HG03442 (cell line): ENCODE results near the gene LPCAT1.
"Not testable (repeated sequence)": the region's sequence is repeated elsewhere in the genome, so short reads cannot be mapped to it uniquely, and the experiment has no call there.

ENCODE experiments used
- ATAC-seq: cut with Tn5 transposase; IDR thresholded peaks from one replicate; pipeline ENCODE4 v1.9.1; 2021; ENCODE audit warnings: mild to moderate bottlenecking, moderate library complexity; ENCODE audit not compliant: unreplicated experiment

LPCAT1 gene, protein sequence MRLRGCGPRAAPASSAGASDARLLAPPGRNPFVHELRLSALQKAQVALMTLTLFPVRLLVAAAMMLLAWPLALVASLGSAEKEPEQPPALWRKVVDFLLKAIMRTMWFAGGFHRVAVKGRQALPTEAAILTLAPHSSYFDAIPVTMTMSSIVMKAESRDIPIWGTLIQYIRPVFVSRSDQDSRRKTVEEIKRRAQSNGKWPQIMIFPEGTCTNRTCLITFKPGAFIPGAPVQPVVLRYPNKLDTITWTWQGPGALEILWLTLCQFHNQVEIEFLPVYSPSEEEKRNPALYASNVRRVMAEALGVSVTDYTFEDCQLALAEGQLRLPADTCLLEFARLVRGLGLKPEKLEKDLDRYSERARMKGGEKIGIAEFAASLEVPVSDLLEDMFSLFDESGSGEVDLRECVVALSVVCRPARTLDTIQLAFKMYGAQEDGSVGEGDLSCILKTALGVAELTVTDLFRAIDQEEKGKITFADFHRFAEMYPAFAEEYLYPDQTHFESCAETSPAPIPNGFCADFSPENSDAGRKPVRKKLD

DNA sequence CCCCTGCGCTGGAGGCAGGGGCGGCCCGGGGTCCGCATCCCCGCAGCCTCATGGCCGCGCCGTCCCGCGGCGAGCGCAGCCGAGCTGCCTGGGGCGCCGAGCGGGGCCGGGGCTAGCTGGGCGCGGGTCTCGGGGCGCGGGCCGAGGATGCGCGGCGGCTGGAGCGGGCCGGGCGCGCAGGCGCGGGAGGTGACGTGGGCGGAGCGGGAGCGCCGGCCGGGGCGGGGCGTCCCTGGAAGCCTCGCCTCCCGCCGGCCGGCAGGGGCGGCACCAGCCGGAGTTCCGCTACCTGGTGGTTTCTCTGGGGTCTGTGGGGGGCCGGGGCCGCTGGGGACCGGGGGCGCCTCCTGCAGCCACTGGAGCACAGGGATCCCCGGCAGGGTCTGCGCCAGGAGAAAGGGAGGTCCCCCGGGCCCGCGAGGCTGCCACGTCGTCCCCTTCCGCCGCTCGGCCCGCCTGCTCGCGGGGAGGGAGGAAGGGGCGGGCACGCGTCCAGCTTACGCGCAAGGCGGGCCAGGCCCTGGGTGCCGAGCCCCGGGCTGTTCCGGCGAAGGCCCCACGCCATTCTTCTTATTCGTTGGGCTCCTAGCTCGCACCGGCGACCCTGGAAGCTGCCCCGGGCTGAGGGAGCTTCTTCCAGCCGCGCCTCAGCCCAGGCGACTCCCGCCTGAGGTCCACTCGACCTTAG is at the start of gene LPCAT1:
Gene LPCAT1, minus strand, starts transcription at position 168 of the 688 bp plus-strand sequence. Its CDS starts 116 bp downstream, at position 52.
- peak; percentile 71 for ATAC-seq

GRCh38 chr5:1571875-1572274 is 48.1 kb upstream of the LPCAT1 start:
- not testable (repeated sequence) for ATAC-seq

DNA sequence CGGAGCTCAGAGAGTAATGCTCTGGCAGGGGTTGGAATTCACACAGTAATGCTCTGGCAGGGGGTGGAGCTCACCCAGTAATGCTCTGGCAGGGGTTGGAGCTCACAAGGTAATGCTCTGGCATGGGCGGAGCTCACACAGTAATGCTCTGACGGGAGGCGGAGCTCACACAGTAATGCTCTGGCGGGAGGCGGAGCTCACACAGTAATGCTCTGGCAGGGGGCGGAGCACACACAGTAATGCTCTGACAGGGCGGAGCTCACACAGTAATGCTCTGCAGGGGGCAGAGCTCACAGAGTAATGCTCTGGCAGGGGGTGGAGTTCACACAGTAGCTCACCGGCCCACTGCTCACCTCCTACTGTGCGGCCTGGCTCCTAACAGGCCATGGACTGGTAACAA is 47.2 kb upstream of the LPCAT1 start:
- ATAC-seq = no peak

DNA sequence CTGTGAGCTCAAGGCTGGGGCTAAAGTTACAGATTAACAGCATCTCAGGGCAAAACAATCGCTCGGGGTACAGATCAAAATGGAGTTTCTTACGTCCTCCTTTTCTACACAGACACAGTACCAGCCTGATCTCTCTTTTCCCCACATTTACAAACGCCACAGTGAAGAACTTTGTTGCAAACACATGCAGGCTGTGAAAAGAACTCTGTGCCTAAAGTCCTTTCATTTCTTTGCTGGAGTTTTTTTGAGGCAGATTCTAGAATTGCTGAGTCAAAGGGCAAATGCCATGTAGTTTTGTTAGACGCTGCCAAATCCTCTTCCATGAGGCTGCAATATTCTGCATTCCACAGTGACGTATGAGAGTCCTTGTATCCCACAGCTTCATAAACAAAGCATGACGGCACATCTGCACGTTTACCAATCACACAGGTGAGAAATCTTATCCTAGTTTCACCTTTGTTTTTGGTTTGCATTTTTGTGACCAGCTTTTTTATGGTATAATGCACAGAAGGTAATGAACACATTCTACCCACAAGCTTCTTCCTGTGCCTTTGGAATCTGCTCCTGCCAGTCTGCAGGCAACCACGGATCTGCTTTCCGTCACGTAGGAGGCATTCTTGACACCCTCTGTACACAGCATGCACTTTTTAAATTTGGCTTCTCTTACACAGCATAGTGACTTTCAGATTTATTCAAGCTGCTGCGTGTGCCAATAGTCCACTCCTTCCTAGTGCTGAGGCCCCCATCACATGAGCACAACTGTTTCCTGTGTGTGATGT is 44.6 kb upstream of the LPCAT1 start:
- no peak for ATAC-seq

DNA sequence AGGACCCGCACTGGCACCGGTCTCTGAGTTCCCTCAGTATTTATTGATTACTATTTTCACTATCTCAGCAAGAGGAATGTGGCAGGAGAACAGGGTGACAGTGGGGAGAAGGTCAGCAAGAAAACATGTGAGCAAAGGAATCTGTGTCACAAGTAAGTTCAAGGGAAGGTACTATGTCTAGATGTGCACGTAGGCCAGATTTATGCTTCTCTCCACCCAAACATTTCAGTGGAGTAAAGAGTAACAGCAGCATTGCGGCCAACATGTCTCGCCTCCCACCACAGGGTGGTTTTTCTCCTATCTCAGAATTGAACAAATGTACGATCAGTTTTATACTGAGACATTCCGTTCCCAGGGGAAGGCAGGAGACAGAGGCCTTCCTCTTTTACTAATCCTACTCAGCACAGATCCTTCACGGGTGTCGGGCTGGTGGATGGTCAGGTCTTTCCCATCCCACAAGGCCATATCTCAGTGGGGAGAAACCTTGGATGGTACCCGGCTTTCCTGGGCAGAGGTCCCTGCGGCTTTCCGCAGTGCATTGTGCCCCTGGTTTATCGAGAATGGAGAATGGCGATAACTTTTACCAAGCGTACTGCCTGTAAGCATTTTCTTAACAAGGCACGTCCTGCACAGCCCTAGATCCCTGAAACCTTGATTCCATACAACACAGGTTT is 43.9 kb upstream of the LPCAT1 start:
- ATAC-seq = not testable (repeated sequence)

DNA sequence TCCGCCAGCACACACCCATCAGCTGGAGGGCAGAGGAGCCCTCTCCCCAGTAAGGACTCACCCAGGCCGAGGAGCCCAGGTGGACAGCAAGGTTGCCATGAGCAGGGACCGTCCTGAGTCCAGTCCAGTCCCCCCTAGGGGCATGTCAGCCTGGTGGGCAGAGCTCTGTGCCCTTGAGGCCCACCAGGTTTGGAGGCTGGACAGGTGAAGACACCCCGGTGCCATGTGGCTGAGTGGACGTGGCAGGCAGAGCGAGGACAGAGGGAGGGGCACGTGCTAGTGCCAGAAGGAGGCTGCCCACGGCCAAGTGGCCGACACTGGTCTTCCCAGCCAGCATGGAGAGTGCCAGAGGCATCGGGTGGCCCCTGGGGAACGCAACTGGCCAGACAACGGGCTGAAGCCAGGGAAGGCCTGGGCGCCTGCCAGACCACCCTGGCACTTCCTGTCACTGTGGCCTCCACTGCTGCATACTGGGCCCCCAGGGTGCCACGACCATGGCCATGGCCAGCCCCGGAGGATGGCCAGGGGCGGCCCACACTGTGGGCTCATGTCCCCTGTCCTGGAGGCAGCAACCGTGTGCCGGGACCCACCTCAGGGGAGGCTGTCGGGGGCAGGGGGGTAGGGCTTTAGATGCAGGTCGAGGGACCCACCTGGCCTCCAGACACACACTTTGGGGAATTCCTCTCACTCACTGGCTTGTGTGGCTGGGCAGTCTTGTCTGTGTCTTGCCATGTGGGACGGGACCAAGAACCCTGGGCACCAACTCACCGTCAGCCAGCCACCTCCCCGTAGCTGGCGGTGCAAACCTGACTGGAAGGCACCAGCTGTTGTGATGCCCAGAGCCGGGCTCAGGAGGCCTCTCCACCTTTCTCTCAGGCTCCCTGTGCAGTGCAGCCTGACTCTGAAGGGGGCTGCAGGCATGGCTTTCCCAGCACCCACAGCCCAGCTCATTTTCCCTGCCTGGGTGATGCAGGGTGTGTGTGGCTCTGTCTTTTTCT is 42.3 kb upstream of the LPCAT1 start:
- no peak for ATAC-seq

GRCh38 chr5:1564824-1565736 is 41.3 kb upstream of the LPCAT1 start:
- ATAC-seq = no peak

- ATAC-seq = no peak
Observed at GRCh38 chr5:1564182-1564748, 40.5 kb upstream of the LPCAT1 start.

DNA sequence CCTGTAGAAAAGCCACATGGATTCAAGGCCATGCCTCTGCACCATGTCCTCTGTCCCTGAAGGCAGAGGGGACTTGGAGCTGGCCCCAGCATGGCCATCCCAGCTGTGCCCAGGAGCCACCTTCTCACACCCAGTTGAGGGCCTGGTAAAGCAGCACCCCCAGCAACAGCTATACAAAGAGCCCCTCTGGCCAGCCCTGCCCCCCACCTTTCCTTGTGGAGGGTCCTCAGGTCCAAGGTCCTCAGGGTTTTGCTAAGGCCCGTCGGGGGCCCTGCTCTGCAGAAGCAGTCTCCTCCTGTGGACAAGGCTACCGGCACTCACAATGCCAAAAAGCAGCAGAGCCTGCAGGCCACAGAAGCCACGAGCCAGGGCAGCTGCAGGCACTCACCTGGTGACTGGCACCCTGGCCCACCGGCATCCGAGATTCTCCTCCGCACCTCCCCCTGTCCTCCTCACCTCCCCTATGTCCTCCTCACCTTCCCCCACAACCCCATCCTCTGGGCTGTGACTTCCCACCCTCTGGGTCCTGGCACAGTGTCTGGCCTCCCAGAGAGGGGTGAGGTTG is 39.9 kb upstream of the LPCAT1 start:
- ATAC-seq = no peak

GRCh38 chr5:1563051-1563461 is 39.3 kb upstream of the LPCAT1 start:
- no peak for ATAC-seq

GRCh38 chr5:1562599-1562998 is 38.8 kb upstream of the LPCAT1 start:
- no peak for ATAC-seq

GRCh38 chr5:1561402-1561929 is 37.7 kb upstream of the LPCAT1 start:
- no peak for ATAC-seq

DNA sequence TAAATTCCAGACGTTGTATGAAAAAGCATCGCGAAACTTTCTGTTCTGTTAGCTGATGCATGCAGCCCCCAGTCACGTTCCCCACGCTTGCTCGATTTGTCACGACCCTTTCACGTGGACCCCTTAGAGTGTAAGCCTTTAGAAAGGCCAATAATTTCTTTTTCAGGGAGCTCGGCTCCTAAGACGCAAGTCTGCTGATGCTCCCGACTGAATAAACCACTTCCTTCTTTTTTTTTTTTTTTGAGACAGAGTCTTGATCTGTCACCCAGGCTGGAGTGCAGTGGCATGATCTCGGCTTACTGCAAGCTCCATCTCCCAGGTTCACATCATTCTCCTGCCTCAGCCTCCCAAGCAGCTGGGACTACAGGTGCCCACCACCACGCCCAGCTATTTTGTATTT is 36.7 kb upstream of the LPCAT1 start:
- ATAC-seq = not testable (repeated sequence)

DNA sequence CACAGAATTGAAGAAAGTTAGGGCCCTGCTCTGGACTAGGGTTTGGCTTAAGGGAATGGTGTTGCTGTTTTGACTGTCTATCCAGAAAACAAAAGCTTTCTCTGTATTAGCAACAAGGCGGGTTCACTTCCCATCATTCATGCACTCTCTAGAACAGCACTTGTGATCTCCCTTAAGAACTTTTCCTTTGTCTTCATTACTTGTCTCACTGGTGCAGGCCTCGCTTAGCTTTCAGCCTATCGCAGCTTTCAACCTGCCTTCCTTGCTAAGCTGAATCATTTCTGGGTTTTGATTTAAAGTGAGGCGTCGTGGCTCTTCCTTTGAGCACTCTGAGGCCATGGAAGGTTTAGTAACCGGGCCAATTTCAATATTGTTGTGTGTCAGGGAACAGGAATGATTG is 35.2 kb upstream of the LPCAT1 start:
- ATAC-seq = no peak

- ATAC-seq = no peak
Observed at GRCh38 chr5:1557114-1557873, 33.5 kb upstream of the LPCAT1 start.

GRCh38 chr5:1555808-1556731 is 32.3 kb upstream of the LPCAT1 start:
- ATAC-seq = no peak
